Esophagus squamous epithelium (tissue), 4 donors: ENCODE data around the gene RSF1.

ENCODE experiments used
- CTCF ChIP-seq, 6 experiments: fragments of 450-650 bp in 4 of 6; fragments of 200-600 bp in 2 of 6; sonication (generic) in 2 of 6; IDR thresholded peaks; one replicate each; pipeline ENCODE4 v1.5.1; 2016 to 2019; ENCODE audit warnings: antibody characterized with exemption in 6 of 6, mild to moderate bottlenecking in 4 of 6, moderate library complexity in 4 of 6
- POLR2A ChIP-seq, 4 donors: fragments of 450-650 bp; IDR thresholded peaks; one replicate each; pipeline ENCODE4 v1.6.1; 2017; ENCODE audit warnings: antibody characterized with exemption in 4 of 4, mild to moderate bottlenecking in 4 of 4, moderate library complexity in 3 of 4

GRCh38 chr11:77854838-77855237 lies 34.3 kb upstream of the RSF1 start:
- TF ChIP-seq CTCF (IDR thresholded peaks at IDR 0.05) (no peak), POLR2A (IDR thresholded peaks at IDR 0.05) (no peak)
